Activated CD8-positive, alpha-beta memory T cell treated with anti-CD3 and anti-CD28 coated beads, Interleukin-2, amount 50 U/mL, for 1 hour (primary cell): ENCODE measurements around the gene SEPTIN10.

Source experiments
- DNase-seq: peaks from one replicate; pipeline ENCODE4 v3.0.0-alpha.2; 2020; ENCODE audit errors: extremely low read depth

The SEPTIN10 gene

GRCh38 chr2:109497911-109498870 is 115.6 kb downstream of the SEPTIN10 start:
- DNase-seq = no peak

GRCh38 chr2:109497463-109497862 is 116.3 kb downstream of the SEPTIN10 start:
- DNase-seq = no peak

DNA sequence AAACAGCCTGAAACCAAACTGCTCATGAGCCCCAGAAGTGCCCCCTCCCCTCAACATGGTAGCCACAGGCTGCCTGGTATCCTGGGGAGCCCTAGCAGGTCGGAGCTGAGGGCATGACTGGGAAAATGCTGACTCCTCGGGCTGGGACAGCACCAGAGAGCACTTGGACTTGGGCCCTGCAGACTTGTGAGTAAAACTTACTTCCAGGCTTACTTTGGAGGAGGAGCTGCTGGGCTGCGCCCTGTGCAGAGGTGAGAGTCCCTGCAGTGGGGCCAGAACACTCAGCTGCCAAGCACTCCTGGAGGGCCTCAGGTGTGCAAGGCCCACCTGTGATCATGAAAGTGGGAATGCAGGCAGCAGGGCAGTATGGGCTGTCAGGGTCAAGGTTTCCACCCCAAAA is 119.4 kb downstream of the SEPTIN10 start:
- DNase-seq = no peak

GRCh38 chr2:109493176-109493935 is 120.4 kb downstream of the SEPTIN10 start:
- DNase-seq = no peak
